Mesodermal cell (in vitro differentiated cells): ENCODE measurements around the gene KRAS.

Experiments used
- H3K27ac ChIP-seq: 2 replicates; pipeline ENCODE4 v1.7.0; 2013; ENCODE audit warnings: mild to moderate bottlenecking, low read depth, low read length, moderate library complexity; ENCODE audit not compliant: severe bottlenecking
- H3K36me3 ChIP-seq: 2 replicates; pipeline ENCODE4 v1.7.1; 2013; ENCODE audit warnings: mild to moderate bottlenecking, low read length, moderate library complexity; ENCODE audit not compliant: control insufficient read depth, insufficient read depth
- H3K4me1 ChIP-seq: one replicate; pipeline ENCODE4 v1.7.1; 2013; ENCODE audit warnings: mild to moderate bottlenecking, low read length; ENCODE audit not compliant: insufficient read depth, control insufficient read depth, poor library complexity, severe bottlenecking
- H3K4me3 ChIP-seq: 2 replicates; pipeline ENCODE4 v1.7.0; 2013; ENCODE audit warnings: low read length, control low read depth, mild to moderate bottlenecking; ENCODE audit not compliant: insufficient read depth, poor library complexity, severe bottlenecking; ENCODE audit errors: extremely low read depth
- H3K9me3 ChIP-seq: 2 replicates; pipeline ENCODE4 v1.7.1; 2013; ENCODE audit warnings: mild to moderate bottlenecking, low read length, moderate library complexity; ENCODE audit not compliant: control insufficient read depth
- WGBS, 2 experiments: methylation state at CpG; one replicate each; pipeline ENCODE4 v1.1.5; 2013; ENCODE audit warnings: missing lambda C conversion rate in 2 of 2; ENCODE audit not compliant: insufficient coverage in 2 of 2; 5-methylcytosine and 5-hydroxymethylcytosine counted together

Gene KRAS

DNA sequence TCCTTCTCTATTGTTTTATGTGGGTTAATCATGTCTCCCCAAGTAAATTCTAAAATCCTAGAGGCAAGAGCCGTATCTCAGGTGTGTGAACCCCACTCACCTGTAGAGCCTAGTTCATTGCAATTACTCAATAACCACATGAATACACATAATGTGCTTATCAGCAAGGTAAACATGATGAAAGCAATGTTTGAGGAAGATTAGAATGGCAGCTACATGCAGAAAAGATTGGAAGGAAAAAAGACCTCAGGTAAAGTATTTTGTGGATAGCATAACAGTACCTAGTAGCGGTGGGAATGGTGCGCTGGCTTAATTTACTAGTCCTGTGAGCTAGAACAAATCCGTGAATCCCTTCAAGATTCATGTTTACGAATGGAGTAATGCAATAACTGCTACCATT lies 5.3 kb upstream of the KRAS start:
- Histone ChIP-seq H3K4me3 (no peak overlapping the region), H3K9me3 (no peaks in the 10 kb centered on the region), H3K4me1 (peaks cover 16% of the 10 kb centered on the region), H3K36me3 (no peaks in the 10 kb centered on the region), H3K27ac (no peak overlapping the region)
- WGBS, 2 experiments: 84 to 86% methylated on average over 3 to 4 of the region's 5 CpGs

DNA sequence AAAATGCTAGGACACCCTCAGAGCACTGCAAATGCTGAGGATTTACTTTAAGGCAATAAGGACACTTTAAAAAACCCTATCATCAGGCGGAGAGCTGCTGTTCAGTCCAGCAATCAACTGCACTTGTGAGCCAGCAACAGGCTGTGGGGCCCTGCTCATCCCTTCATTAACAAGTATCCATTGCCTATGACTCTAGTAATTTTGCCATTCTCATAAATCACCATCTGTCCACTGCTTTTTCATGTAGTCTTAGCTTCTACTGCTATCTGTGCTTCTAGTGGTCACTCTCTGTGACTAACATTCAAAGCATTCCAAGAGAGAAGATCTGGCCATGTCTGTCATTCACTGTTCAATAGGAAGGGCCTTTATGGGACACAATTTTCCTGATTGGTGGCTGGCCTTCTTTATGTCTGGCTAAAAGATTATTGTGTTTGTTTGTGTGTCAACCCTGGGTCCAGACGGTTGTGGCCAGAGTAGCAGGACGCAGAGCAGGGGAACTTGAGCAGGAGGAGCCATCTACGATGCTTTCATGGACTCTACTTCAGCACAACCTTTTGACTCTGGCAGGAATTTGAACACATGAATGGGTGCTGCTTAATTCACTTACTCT lies 3.6 kb upstream of the KRAS start:
- Histone ChIP-seq H3K9me3 (no peaks in the 10 kb centered on the region), H3K27ac (peak overlapping the region; percentile 46)
- 83 to 86% methylated on average over 4 of the region's 4 CpGs for WGBS, 2 experiments

DNA sequence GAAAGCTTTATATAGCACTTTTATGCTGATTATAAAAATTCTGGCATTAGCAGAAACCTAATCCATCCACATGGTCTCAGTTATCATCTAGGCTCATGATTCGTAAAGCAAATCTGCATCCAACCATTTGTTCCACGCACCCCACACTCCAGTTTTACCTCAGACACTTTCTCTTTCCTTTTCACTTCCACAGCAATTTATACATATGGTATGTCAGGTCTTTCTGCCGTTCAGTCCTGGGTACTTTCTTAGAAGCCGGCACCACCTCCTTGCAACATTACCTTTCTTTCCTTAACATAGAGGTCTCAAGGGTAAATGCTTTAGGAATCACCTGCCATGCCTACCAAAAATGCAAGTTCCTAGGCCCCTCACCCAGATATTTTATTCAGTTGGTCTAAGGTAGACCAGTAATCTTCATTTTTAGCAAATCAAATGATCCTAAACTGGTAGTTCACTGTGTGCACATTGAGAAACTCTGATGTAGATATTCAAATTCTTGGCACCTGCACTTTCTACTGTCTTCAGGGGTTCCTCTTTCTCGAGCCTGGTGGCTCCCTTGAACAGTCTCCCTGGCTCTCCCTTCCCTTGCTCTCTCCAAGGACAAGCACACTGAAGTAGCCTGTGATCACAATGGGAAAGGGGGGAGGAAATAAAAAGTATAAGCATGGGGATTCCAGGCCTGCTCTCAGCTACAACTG lies 2.8 kb upstream of the KRAS start:
- peaks cover 4% of the 10 kb centered on the region for H3K36me3 ChIP-seq
- peak overlapping the region; percentile 46 for H3K27ac ChIP-seq
- 90 to 95% methylated on average over 4 of the region's 5 CpGs for WGBS, 2 experiments
- peaks cover 16% of the 10 kb centered on the region for H3K4me1 ChIP-seq
- no peak overlapping the region for H3K4me3 ChIP-seq
- H3K9me3 ChIP-seq: no peaks in the 10 kb centered on the region

More for the DNA sequence above, 3.6 kb upstream of the KRAS start:
- no peak overlapping the region for H3K4me3 ChIP-seq
- H3K4me1 ChIP-seq: peaks cover 16% of the 10 kb centered on the region
- H3K36me3 ChIP-seq: no peaks in the 10 kb centered on the region

DNA sequence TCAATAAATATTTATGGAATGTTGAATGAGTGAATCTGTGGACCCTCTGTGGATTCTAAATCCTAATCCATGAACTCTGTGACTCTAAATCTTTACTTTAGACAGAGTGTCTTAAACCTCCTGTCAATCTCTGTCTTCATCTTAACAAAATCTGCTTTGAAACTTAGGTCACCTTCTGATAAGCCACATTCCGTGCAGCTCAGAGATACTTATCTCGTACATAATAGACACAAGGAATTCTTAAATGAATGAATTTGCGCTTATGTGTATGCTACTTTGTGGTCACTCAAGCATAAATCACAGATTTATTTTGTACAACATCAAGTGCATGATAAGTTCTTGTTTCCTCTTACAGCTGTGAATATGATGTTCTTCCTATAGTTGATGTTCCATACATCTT lies 2.2 kb upstream of the KRAS start:
- WGBS, 2 experiments: 100% methylated on average over 1 of the region's 3 CpGs; no CpG with 5 or more reads in 1 of the 2 experiments
- Histone ChIP-seq H3K9me3 (no peaks in the 10 kb centered on the region), H3K27ac (no peak overlapping the region), H3K4me3 (no peak overlapping the region), H3K4me1 (peaks cover 16% of the 10 kb centered on the region), H3K36me3 (peaks cover 10% of the 10 kb centered on the region)

DNA sequence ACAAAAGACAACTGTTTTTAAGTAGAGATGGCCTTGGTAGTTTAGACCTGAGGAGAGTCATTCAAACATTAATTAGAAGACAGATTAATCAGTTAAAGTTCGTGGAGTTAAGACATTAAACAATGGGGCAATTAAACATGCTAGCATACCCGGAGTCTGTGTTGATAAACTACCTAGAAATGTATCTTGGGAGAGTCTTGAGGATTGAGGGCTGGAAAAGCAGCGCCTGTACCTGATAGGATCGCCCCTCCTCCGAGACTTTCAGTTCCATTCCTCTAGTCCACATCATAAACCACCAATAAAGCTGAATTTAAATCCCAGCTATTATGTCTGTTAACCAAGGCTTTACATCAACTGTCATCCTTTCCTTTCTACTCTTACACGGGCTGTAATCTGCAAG lies 1.0 kb upstream of the KRAS start:
- 60 to 72% methylated on average over 4 to 5 of the region's 6 CpGs for WGBS, 2 experiments
- Histone ChIP-seq H3K4me1 (peaks cover 16% of the 10 kb centered on the region), H3K36me3 (peaks cover 18% of the 10 kb centered on the region), H3K27ac (peak overlapping the region; percentile 92), H3K4me3 (peak overlapping the region; percentile 67), H3K9me3 (no peaks in the 10 kb centered on the region)

DNA sequence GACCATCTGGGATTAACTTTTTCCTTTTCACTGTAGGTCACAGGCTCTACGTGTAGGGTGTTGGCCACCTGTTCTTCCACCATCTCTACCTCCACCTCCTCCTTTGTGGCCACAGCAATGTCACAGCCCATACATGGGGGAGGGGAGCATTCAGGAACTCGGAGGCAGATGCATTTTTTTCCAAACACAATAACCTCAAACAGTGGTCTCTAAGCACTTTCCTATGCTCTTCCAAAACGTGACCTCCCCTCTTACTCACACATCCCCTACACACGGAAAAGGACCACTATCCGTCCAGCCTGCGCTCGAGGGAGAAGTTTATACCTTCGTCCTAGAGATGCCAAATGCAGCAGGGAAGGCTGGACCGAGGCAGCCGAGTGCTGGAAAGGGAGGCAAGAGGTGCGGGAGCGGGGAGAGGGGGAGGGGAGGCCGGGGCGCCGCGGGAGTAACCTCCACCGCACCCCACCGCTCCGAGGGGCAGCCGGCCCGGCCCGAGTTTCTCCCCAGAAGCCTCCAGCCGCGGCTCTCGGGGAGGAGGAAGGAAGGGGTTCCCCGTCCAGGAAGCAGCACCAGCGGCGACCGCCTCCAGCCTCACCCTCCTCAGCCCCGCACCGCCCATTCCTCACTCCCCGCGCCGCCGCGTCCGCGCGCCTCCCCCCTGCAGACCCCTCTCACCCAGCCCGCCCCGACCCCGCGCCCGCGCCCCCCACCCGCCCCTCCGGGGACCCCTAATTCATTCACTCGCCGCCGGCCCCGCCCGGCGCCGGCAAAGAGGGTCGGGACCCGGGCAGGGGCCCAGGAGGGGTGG lies 594 bp downstream of the KRAS start:
- Histone ChIP-seq H3K4me1 (peaks cover 12% of the 10 kb centered on the region), H3K27ac (peak overlapping the region; percentile 92), H3K36me3 (peaks cover 18% of the 10 kb centered on the region), H3K9me3 (no peaks in the 10 kb centered on the region), H3K4me3 (peak overlapping the region; percentile 67)
- WGBS, 2 experiments: 0 to 1% methylated on average over 18 to 21 of the region's 56 CpGs

DNA sequence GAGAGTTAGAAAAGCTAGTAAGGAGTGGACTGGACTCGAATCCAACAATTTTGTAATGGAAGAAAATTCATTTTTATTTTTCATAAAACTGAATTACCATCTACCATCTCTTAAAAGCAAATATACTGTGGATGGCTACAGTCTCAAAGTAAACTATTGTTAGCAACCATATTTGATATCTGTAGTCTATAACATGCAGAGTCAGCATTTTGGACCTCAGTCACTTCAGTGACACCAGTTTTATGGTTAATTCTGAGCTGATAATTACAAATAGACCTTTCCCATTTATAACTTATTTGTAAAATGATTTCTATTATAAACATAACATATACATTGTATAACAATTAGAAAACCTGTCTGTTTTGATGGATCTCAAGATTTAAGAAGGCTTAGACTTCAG lies 2.0 kb downstream of the KRAS start:
- WGBS, 2 experiments: no CpG with 5 or more reads among the region's 1 CpG
- peaks cover 1% of the 10 kb centered on the region for H3K4me1 ChIP-seq
- no peak overlapping the region for H3K27ac ChIP-seq
- H3K36me3 ChIP-seq: peaks cover 22% of the 10 kb centered on the region
- no peak overlapping the region for H3K4me3 ChIP-seq
- no peaks in the 10 kb centered on the region for H3K9me3 ChIP-seq

DNA sequence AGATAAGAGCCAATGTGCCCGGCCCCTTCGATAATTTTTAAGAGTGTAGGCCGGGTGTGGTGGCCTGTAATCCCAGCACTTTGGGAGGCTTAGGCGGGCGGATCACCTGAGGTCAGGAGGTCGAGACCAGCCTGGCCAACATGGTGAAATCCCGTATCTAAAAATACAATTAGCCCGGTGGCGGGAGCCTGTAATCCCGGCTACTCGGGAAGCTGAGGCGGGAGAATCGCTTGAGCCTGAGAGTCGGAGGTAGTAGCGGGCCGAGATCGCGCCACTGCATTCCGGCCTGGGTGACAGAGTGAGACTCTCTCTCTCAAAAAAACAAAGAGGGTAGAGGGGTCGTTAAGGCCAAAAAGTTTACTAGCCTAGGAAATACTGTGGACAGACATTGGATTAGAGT lies 2.6 kb downstream of the KRAS start:
- WGBS, 2 experiments: 93 to 96% methylated on average over 17 of the region's 20 CpGs

DNA sequence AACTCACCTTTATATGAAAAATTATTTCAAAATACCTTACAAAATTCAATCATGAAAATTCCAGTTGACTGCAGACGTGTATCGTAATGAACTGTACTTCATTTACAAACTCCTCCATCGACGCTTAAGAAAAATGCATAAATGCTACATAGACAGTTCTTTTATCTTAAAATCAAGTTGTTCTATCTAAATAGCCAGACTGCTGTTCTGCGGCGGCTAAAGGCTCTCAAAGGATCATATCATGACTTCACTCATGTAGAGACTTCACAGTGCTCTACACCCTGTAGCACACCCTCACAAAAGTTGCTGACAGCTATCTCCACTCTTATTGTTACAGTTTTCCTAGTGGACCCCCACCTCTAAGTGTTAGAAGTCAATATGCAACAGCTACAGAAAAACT lies 5.2 kb downstream of the KRAS start:
- WGBS, 2 experiments: 99 to 100% methylated on average over 6 of the region's 6 CpGs
- Histone ChIP-seq H3K36me3 (peaks cover 31% of the 10 kb centered on the region), H3K27ac (no peak overlapping the region)

More for the DNA sequence above, 2.6 kb downstream of the KRAS start:
- Histone ChIP-seq H3K9me3 (no peaks in the 10 kb centered on the region), H3K4me1 (no peaks in the 10 kb centered on the region), H3K4me3 (no peak overlapping the region), H3K27ac (no peak overlapping the region), H3K36me3 (peaks cover 28% of the 10 kb centered on the region)

DNA sequence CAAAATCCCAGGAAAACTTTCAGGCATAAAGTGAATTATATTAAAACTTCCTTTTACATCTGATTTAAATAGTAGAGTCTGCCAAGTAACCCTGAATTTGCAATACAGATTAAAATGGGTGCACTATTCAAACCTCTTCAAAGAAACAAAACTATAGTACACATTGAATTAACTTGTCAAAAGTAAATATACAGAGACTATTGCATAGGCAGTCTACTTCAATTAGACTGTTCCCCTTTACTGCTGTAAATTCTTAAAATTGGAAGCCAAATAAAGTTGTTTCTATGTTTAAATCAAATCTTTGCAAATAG lies 7.1 kb downstream of the KRAS start:
- no peaks in the 10 kb centered on the region for H3K4me1 ChIP-seq

More for the DNA sequence above, 5.2 kb downstream of the KRAS start:
- no peaks in the 10 kb centered on the region for H3K9me3 ChIP-seq
- H3K4me1 ChIP-seq: no peaks in the 10 kb centered on the region
- no peak overlapping the region for H3K4me3 ChIP-seq

More for the DNA sequence above, 7.1 kb downstream of the KRAS start:
- no peak overlapping the region for H3K4me3 ChIP-seq
- no peak overlapping the region for H3K27ac ChIP-seq
- no peaks in the 10 kb centered on the region for H3K9me3 ChIP-seq
- peaks cover 36% of the 10 kb centered on the region for H3K36me3 ChIP-seq
